HepG2 (cell line): ENCODE results near the gene KCNAB2.

Source experiments
- CREB1 ChIP-seq, 2 experiments: fragments of 450-650 bp in 1 of 2; IDR thresholded peaks; 2 replicates each; pipeline ENCODE4 v1.6.1; 2016 to 2017; ENCODE audit warnings: control low read depth in 1 of 2, mild to moderate bottlenecking in 1 of 2, missing compliant biosample characterization in 1 of 2, missing genetic modification characterization in 1 of 2
- EZH2 ChIP-seq: conservative IDR thresholded peaks from 2 replicates; pipeline ENCODE4 v1.6.1; 2012; ENCODE audit warnings: mild to moderate bottlenecking, low read depth, low read length, moderate library complexity
- FOXA1 ChIP-seq, 2 experiments: fragments of 450-650 bp in 1 of 2; sonication (generic) in 1 of 2; formaldehyde crosslinking in 1 of 2; IDR thresholded peaks; 2 replicates each; pipeline versions ENCODE4 v1.4.0 to v1.6.1; 2016 to 2020; ENCODE audit warnings: missing genetic modification reagents in 1 of 2
- GABPA ChIP-seq, 2 experiments: IDR thresholded peaks; 2 replicates each; pipeline ENCODE4 v1.6.1; 2011 to 2016; ENCODE audit warnings: low read depth in 2 of 2, low read length in 1 of 2, missing biosample characterization in 1 of 2, missing genetic modification characterization in 1 of 2
- NFRKB ChIP-seq: fragments of 450-650 bp; IDR thresholded peaks from 2 replicates; pipeline ENCODE4 v1.6.1; 2017
- PAWR ChIP-seq: sonication (generic); formaldehyde crosslinking; IDR thresholded peaks from 2 replicates; pipeline ENCODE4 v1.4.0; 2020; ENCODE audit warnings: missing genetic modification reagents, mild to moderate bottlenecking, borderline replicate concordance
- PHB2 ChIP-seq: fragments of 450-650 bp; IDR thresholded peaks from 2 replicates; pipeline ENCODE4 v1.6.1; 2018; ENCODE audit not compliant: partially characterized antibody
- POLR2A ChIP-seq, 2 experiments: IDR thresholded peaks; 2 replicates each; pipeline ENCODE4 v1.6.1; 2011; ENCODE audit warnings: low read depth in 2 of 2, low read length in 2 of 2, mild to moderate bottlenecking in 1 of 2, moderate library complexity in 1 of 2; ENCODE audit not compliant: insufficient read depth in 1 of 2
- RAD21 ChIP-seq: fragments of 450-650 bp; formaldehyde crosslinking; IDR thresholded peaks from 2 replicates; pipeline ENCODE4 v1.5.0; 2020; ENCODE audit warnings: mild to moderate bottlenecking
- STAT5B ChIP-seq: sonication (generic); formaldehyde crosslinking; IDR thresholded peaks from 2 replicates; pipeline ENCODE4 v1.4.0; 2020; ENCODE audit warnings: missing genetic modification reagents
- TCF7L2 ChIP-seq: IDR thresholded peaks from 2 replicates; pipeline ENCODE4 v1.6.1; 2011; ENCODE audit warnings: mild to moderate bottlenecking, low read depth, low read length, moderate library complexity
- ZBTB40 ChIP-seq, 2 experiments: fragments of 450-650 bp in 1 of 2; sonication (generic) in 1 of 2; formaldehyde crosslinking in 1 of 2; IDR thresholded peaks; 2 replicates each; pipeline versions ENCODE4 v1.6.1 to v1.8.0; 2016 to 2022; ENCODE audit warnings: antibody characterized with exemption in 1 of 2, mild to moderate bottlenecking in 1 of 2, missing genetic modification reagents in 1 of 2
- ZNF790 ChIP-seq: sonication (generic); formaldehyde crosslinking; IDR thresholded peaks from 2 replicates; pipeline ENCODE4 v1.8.0; 2022; ENCODE audit warnings: missing genetic modification reagents, mild to moderate bottlenecking, borderline replicate concordance

- TF ChIP-seq RAD21 (CRISPR knock-in tag) (no peak), NFRKB (no peak), EZH2 (no peak), FOXA1 (IDR thresholded peaks at IDR 0.05) (no peak), FOXA1 (CRISPR knock-in tag; IDR thresholded peaks at IDR 0.05) (0 out of 2 replicates have a peak, but pooled peaks have one; percentile 30), STAT5B (no peak), ZNF790 (CRISPR knock-in tag) (no peak), ZBTB40 (IDR thresholded peaks at IDR 0.05) (no peak), ZBTB40 (CRISPR knock-in tag; IDR thresholded peaks at IDR 0.05) (no peak), CREB1 (IDR thresholded peaks at IDR 0.05) (no peak), CREB1 (CRISPR knock-in tag; IDR thresholded peaks at IDR 0.05) (no peak), POLR2A (IDR thresholded peaks at IDR 0.05; ENCODE audit: insufficient read depth in 1 of 2, low read depth in 2 of 2, low read length in 2 of 2) (no peak), PAWR (CRISPR knock-in tag) (no peak), PHB2 (no peak), GABPA (IDR thresholded peaks at IDR 0.05; ENCODE audit: low read depth, low read length) (no peak), GABPA (CRISPR knock-in tag; IDR thresholded peaks at IDR 0.05; ENCODE audit: low read depth) (no peak), TCF7L2 (no peak)
Measured at GRCh38 chr1:6003568-6004411, 41.9 kb upstream of the KCNAB2 start.
